ENCODE data around the gene CRB3. TPM values are rescaled to one million over a fixed set of nuclear protein-coding genes. Genes with fewer than 3 reads are reported as not detected.

CRB3 gene
- polyA plus RNA-seq, 4 donors: 54.8 to 120 (median 94.8) TPM

DNA sequence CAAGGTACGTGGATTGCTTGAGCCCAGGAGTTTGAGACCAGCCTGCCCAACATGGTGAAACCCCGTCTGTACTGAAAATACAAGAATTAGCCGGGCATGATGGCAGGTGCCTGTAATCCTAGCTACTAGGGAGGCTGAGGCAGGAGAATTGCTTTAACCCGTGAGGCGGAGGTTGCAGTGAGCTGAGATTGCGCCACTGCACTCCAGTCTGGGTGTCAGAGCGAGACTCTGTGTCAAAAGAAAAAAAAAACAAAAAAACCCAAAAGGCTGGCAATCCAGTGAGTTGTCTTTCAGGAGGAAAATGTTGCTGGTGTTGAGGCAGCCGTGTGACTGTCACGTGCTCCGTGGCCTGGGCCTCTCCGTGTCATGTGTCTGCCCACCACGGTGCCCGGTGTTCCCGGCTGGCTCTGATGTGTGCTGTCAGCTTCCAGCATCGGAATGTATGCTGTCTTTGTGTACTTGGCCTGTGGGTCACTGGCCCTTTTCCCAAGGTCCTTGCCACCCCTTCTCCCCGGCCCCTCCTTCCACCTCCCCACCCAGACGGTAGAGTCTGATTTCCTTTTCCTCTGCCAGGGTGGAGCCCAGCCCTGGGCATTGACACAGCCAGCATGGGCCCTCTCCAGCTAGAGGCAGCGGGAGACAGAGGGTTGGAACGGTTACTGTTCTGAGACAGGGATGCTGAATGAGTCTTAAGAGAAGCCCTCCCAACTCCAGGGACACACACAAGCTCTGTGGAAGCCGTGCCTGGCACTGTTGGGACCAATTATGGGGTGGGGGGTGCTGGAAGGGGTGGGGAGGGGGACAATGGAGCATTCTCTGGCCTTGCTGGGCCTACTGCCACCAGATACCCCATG, 45.3 kb downstream of the CRB3 start:
- no peaks in the 10 kb centered on the region for H3K27me3 ChIP-seq (ENCODE audit: control insufficient read depth in 3 of 3, insufficient read depth in 3 of 3, low read length in 3 of 3)
- WGBS, 3 donors: 74 to 77% (median 77%) methylated on average over 20 of the region's 20 CpGs
- no peak overlapping the region for H3K27ac ChIP-seq (ENCODE audit: low read depth in 1 of 3, low read length in 2 of 3)
- no peaks in the 10 kb centered on the region for H3K9me3 ChIP-seq (ENCODE audit: control insufficient read depth in 2 of 2, insufficient read depth in 1 of 2, low read depth in 1 of 2, low read length in 1 of 2)
- no peak for FAIRE-seq
- no peaks in the 10 kb centered on the region for H3K4me1 ChIP-seq (ENCODE audit: control insufficient read depth in 3 of 3, insufficient read depth in 2 of 3, low read depth in 1 of 3, low read length in 2 of 3)
- no peak for DNase-seq
- H3K36me3 ChIP-seq (ENCODE audit: control insufficient read depth in 3 of 3, insufficient read depth in 2 of 3, low read depth in 1 of 3, low read length in 3 of 3): no peaks in the 10 kb centered on the region
- no peak overlapping the region for H3K4me3 ChIP-seq (ENCODE audit: low read depth in 1 of 3, low read length in 3 of 3)

DNA sequence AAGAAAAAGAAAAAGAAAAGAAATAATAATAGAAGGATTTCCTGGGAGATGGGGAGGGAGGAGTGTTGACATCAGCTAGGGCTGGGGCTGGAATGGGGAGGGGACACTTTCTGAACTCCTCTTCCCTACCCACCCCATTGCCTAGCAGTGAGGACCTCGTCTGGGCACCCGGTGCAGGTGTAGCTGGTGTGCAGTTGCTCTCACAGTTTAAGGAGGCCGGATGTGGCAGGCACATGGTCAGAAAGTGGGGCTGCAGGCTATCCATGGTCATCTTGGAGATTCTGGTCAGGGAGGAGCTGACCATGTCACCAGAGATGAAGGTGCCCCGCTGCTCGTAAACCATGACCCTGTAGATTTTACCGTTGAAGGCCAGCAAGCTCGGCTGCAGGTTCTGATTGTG, 46.5 kb downstream of the CRB3 start:
- WGBS, 3 donors: 83 to 86% (median 83%) methylated on average over 7 of the region's 7 CpGs
- H3K27ac ChIP-seq (ENCODE audit: low read depth in 1 of 3, low read length in 2 of 3): no peak overlapping the region
- no peaks in the 10 kb centered on the region for H3K9me3 ChIP-seq (ENCODE audit: control insufficient read depth in 2 of 2, insufficient read depth in 1 of 2, low read depth in 1 of 2, low read length in 1 of 2)
- H3K36me3 ChIP-seq (ENCODE audit: control insufficient read depth in 3 of 3, insufficient read depth in 2 of 3, low read depth in 1 of 3, low read length in 3 of 3): no peaks in the 10 kb centered on the region
- FAIRE-seq (no peak), DNase-seq (no peak)
- H3K27me3 ChIP-seq (ENCODE audit: control insufficient read depth in 3 of 3, insufficient read depth in 3 of 3, low read length in 3 of 3): no peaks in the 10 kb centered on the region
- no peaks in the 10 kb centered on the region for H3K4me1 ChIP-seq (ENCODE audit: control insufficient read depth in 3 of 3, insufficient read depth in 2 of 3, low read depth in 1 of 3, low read length in 2 of 3)
- no peak overlapping the region for H3K4me3 ChIP-seq (ENCODE audit: low read depth in 1 of 3, low read length in 3 of 3)

DNA sequence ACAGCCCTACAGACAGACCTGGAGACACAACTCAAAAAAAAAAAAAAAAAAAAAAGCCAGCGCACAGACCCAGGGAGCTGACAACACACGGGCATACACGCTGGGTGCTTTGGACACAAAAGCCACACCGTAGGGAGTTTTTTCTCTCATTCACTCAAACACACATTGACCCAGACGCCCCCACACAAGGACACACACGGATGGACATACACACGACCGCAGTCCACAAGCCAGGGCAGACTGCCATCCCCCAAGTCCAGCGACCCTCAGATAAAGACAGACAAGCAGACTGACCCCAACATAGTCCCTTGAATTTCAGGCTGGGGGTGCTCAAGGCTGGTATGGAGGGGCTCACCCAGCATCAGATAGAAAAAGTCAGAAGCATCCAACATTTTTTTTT, 50.0 kb downstream of the CRB3 start:
- no peaks in the 10 kb centered on the region for H3K27me3 ChIP-seq (ENCODE audit: control insufficient read depth in 3 of 3, insufficient read depth in 3 of 3, low read length in 3 of 3)
- no peak for DNase-seq
- H3K4me3 ChIP-seq (ENCODE audit: low read depth in 1 of 3, low read length in 3 of 3): no peak overlapping the region
- 58 to 77% (median 67%) methylated on average over 9 of the region's 9 CpGs for WGBS, 3 donors
- no peak for FAIRE-seq
- H3K36me3 ChIP-seq (ENCODE audit: control insufficient read depth in 3 of 3, insufficient read depth in 2 of 3, low read depth in 1 of 3, low read length in 3 of 3): no peaks in the 10 kb centered on the region
- H3K4me1 ChIP-seq (ENCODE audit: control insufficient read depth in 3 of 3, insufficient read depth in 2 of 3, low read depth in 1 of 3, low read length in 2 of 3): no peaks in the 10 kb centered on the region
- no peak overlapping the region for H3K27ac ChIP-seq (ENCODE audit: low read depth in 1 of 3, low read length in 2 of 3)
- no peaks in the 10 kb centered on the region for H3K9me3 ChIP-seq (ENCODE audit: control insufficient read depth in 2 of 2, insufficient read depth in 1 of 2, low read depth in 1 of 2, low read length in 1 of 2)

DNA sequence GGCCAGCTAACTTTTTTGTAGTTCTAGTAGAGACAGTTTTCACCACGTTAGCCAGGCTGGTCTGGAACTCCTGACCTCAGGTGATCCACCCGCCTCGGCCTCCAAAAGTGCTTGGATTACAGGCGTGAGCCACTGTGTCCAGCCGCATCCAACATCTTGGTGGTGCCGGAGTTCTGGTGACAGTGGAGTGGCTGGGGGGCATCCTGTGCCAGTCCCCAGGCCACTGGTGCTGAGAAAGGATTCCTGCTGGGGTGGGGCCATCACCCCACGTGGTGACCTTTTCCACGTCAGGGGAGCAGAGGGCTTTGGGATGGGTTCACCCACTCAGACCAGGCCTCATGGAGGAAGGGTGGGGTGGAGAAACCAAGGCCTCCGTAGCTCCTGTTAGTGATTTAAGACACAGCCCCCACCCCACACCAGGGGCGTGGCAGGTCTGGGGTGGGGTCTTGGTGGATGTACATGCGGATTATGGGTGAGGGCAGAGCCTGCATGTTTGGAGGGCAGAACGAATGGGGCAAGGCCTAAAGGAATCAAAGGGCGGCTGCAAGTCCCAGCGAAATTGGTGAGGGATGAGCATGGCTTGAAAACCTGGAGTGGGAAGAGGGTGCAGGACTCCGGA, 51.0 kb downstream of the CRB3 start:
- H3K4me1 ChIP-seq (ENCODE audit: control insufficient read depth in 3 of 3, insufficient read depth in 2 of 3, low read depth in 1 of 3, low read length in 2 of 3): no peaks in the 10 kb centered on the region
- no peaks in the 10 kb centered on the region for H3K36me3 ChIP-seq (ENCODE audit: control insufficient read depth in 3 of 3, insufficient read depth in 2 of 3, low read depth in 1 of 3, low read length in 3 of 3)
- H3K27ac ChIP-seq (ENCODE audit: low read depth in 1 of 3, low read length in 2 of 3): no peak overlapping the region
- DNase-seq (no peak), FAIRE-seq (no peak)
- no peaks in the 10 kb centered on the region for H3K9me3 ChIP-seq (ENCODE audit: control insufficient read depth in 2 of 2, insufficient read depth in 1 of 2, low read depth in 1 of 2, low read length in 1 of 2)
- no peak overlapping the region for H3K4me3 ChIP-seq (ENCODE audit: low read depth in 1 of 3, low read length in 3 of 3)
- H3K27me3 ChIP-seq (ENCODE audit: control insufficient read depth in 3 of 3, insufficient read depth in 3 of 3, low read length in 3 of 3): no peaks in the 10 kb centered on the region
- 74 to 85% (median 77%) methylated on average over 15 of the region's 15 CpGs for WGBS, 3 donors

DNA sequence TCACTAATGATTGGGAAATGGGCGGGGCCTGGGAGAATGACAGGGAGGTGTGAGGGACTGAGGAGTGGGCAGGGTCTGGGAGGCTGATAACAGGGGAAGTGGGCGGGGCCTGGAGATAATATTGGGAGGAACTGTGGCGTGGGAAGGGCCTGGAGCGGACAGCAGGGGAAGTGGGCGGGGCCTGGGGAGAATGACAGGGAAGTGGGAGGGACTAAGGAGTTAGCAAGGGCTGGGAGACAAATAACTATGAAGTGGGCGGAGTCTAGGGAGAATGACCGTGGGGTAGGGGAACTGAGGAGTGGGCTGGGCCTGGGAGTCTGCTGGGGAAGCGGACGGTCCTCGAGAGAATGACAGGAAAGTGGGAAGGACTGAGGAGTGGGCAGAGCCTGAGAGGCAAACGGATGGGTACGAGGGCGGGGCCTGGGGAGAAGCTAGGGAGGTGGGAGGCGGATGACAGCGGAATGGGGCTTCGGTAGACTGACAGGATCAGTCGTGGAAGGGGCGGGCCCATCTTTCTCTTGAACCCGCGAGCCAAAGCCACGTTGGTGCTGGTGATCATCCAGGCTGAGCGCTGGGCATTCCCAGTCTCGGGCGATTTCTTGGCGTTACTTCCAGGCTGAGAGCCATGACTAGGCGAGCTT, 52.1 kb downstream of the CRB3 start:
- Histone ChIP-seq H3K27ac (ENCODE audit: low read depth in 1 of 3, low read length in 2 of 3) (peak overlapping the region in 2 of 3 donors; percentile 29 to 46), H3K9me3 (ENCODE audit: control insufficient read depth in 2 of 2, insufficient read depth in 1 of 2, low read depth in 1 of 2, low read length in 1 of 2) (no peaks in the 10 kb centered on the region), H3K27me3 (ENCODE audit: control insufficient read depth in 3 of 3, insufficient read depth in 3 of 3, low read length in 3 of 3) (no peaks in the 10 kb centered on the region), H3K4me1 (ENCODE audit: control insufficient read depth in 3 of 3, insufficient read depth in 2 of 3, low read depth in 1 of 3, low read length in 2 of 3) (no peaks in the 10 kb centered on the region), H3K36me3 (ENCODE audit: control insufficient read depth in 3 of 3, insufficient read depth in 2 of 3, low read depth in 1 of 3, low read length in 3 of 3) (no peaks in the 10 kb centered on the region), H3K4me3 (ENCODE audit: low read depth in 1 of 3, low read length in 3 of 3) (peak overlapping the region; percentile 18 to 56 (median 52))
- peak; percentile 90 to 96 for DNase-seq
- FAIRE-seq: no peak
- 1 to 2% (median 1%) methylated on average over 22 to 26 of the region's 26 CpGs for WGBS, 3 donors

Other genes with a start within 250 kb of the CRB3 start
- gene MLLT1, start 184.3 kb upstream of the CRB3 start, polyA plus RNA-seq: 10 to 100 TPM; 15.1 to 42.2 (median 21.9) TPM
- gene ACER1, start 130.7 kb upstream of the CRB3 start, polyA plus RNA-seq: under 1 TPM in 1 of 4 donors, not detected in 3; 0.06 TPM
- 100 to 1,000 TPM in 3 of 4 donors, 10 to 100 TPM in 1; 48.6 to 129 (median 101) TPM for gene CLPP, start 102.7 kb upstream of the CRB3 start, polyA plus RNA-seq
- 100 to 1,000 TPM in 3 of 4 donors, 10 to 100 TPM in 1; 98.8 to 238 (median 164) TPM for gene ALKBH7, start 91.5 kb upstream of the CRB3 start, polyA plus RNA-seq
- 1 to 10 TPM; 1.1 to 2.6 (median 1.2) TPM for gene PSPN, start 88.3 kb upstream of the CRB3 start, polyA plus RNA-seq
- gene GTF2F1, start 71.1 kb upstream of the CRB3 start, polyA plus RNA-seq: 100 to 1,000 TPM in 1 of 4 donors, 10 to 100 TPM in 3; 63.2 to 101 (median 64.7) TPM
- gene KHSRP, start 39.5 kb upstream of the CRB3 start, polyA plus RNA-seq: 100 to 1,000 TPM in 2 of 4 donors, 10 to 100 TPM in 2; 80.7 to 257 (median 158) TPM
- gene SLC25A41, start 30.5 kb upstream of the CRB3 start, polyA plus RNA-seq: 1 to 10 TPM in 1 of 4 donors, under 1 TPM in 3; 0.34 to 2.7 (median 0.45) TPM
- 10 to 100 TPM; 24.1 to 87.0 (median 49.9) TPM for gene SLC25A23, start 4.5 kb upstream of the CRB3 start, polyA plus RNA-seq
- gene DENND1C, start 17.5 kb downstream of the CRB3 start, polyA plus RNA-seq: 10 to 100 TPM in 2 of 4 donors, 1 to 10 TPM in 2; 4.0 to 48.7 (median 9.6) TPM
- 1 to 10 TPM in 2 of 4 donors, under 1 TPM in 1, not detected in 1; 0.53 to 5.8 (median 1.1) TPM for gene TUBB4A, start 38.0 kb downstream of the CRB3 start, polyA plus RNA-seq
- under 1 TPM in 2 of 4 donors, not detected in 2; 0.22 to 0.37 TPM for gene TNFSF9, start 66.8 kb downstream of the CRB3 start, polyA plus RNA-seq
- under 1 TPM in 2 of 4 donors, not detected in 2; 0.15 to 0.89 TPM for gene CD70, start 126.9 kb downstream of the CRB3 start, polyA plus RNA-seq
- gene TNFSF14, start 205.9 kb downstream of the CRB3 start, polyA plus RNA-seq: 1 to 10 TPM in 1 of 4 donors, under 1 TPM in 3; 0.22 to 2.2 (median 0.71) TPM